Activated naive CD4-positive, alpha-beta T cell treated with anti-CD3 and anti-CD28 coated beads for 36 hours (primary cell): Measurements from ENCODE around the gene BZW1. TPM values are rescaled to one million over a fixed set of nuclear protein-coding genes. Genes with fewer than 3 reads are reported as not detected.
"Not testable (repeated sequence)": the region's sequence is repeated elsewhere in the genome, so short reads cannot be mapped to it uniquely, and the experiment has no call there.

ENCODE experiments used
- CTCF ChIA-PET: fragments of 350-600 bp; sonication (Branson Sonifier 250); formaldehyde crosslinking; loops from one replicate; lab custom pipeline; 2021; ENCODE audit warnings: antibody characterized with exemption; lab: Charles Lee
- DNase-seq: peaks from one replicate; pipeline ENCODE4 v3.0.0-alpha.2; 2020
- H3K27ac Mint-ChIP-seq: one replicate; pipeline ENCODE4 v1.8.0; 2021; ENCODE audit warnings: mild to moderate bottlenecking, mixed read lengths
- H3K27me3 Mint-ChIP-seq: one replicate; pipeline ENCODE4 v1.8.0; 2021; ENCODE audit warnings: low read depth, mixed read lengths
- H3K36me3 Mint-ChIP-seq: one replicate; pipeline ENCODE4 v1.8.0; 2021; ENCODE audit warnings: low read depth, mixed read lengths
- H3K4me1 Mint-ChIP-seq: one replicate; pipeline ENCODE4 v1.8.0; 2021; ENCODE audit warnings: low read depth, mixed read lengths
- H3K4me3 Mint-ChIP-seq: one replicate; pipeline ENCODE4 v1.8.0; 2021; ENCODE audit warnings: mild to moderate bottlenecking, moderate library complexity, mixed read lengths
- H3K9me3 Mint-ChIP-seq: one replicate; pipeline ENCODE4 v1.8.0; 2021; ENCODE audit warnings: mixed read lengths
- intact Hi-C: fragments of 100-400 bp; cut with micrococcal nuclease; formaldehyde crosslinking; loops from one replicate; pipeline ENCODE4 v1.15.1; 2023
- total RNA-seq, 2 experiments: library from RNA; stranded (reverse); gene quantifications; one replicate each; pipeline ENCODE4 v1.2.3, GENCODE V29; 2021

Gene BZW1
- total RNA-seq, 2 experiments from 2014 or later, result 423 to 442 TPM

DNA sequence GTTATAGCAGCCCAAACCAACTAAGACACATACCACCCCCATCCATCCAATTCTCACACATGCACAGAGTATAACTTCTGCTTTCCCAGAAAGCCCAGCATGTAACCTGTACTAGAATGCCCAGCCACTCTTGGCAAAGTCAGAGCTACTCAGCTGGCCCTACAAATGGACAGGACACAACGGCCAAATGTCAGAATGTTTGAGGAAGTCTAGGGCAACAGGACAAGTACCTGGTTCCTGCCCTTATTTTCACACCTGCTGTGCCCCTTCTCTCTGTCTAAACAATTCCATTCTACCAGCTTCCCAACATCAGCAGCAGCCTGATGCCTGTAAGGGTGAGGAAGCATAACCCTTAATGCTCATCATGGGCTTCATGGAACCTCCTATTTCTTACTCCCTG is 15.1 kb upstream of the BZW1 start:
- Mint-ChIP-seq H3K9me3 (peaks cover 2% of the 10 kb centered on the region), H3K27me3 (no peaks in the 10 kb centered on the region), H3K27ac (no peak overlapping the region), H3K4me1 (peaks cover 4% of the 10 kb centered on the region), H3K4me3 (no peak overlapping the region), H3K36me3 (no peaks in the 10 kb centered on the region)
- intact Hi-C loops, result no loop called here
- CTCF ChIA-PET, result interaction anchor here (1.3 kb wide), 1 partner anchor 84 kb away, joined by 3 read pairs; no protein-coding TSS in a partner anchor
- no peak for DNase-seq

DNA sequence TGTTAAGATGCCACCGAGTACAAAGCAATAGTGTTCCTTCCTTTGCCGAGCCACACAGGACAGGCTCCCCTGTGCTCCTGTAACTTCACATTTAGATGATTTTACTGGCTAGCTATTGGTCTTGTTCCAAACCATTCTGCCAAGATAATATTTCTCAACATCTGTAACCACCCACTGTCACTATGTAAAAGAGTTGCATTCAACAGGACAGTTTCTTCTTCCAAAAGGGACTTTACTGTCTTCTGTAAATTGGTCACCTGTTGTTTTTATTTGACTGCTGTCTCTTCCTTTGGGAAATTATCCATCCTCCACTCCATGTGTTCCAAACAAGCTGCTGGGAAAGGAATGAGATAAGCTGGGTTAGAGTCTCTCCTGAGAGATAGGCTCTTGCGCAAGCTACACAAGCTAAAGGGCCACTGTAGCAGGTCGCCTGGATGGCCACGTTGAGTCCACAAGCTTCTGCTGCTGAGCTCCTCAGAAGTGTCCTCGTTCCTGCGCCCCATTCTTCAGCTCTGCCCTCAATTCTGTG is 14.4 kb upstream of the BZW1 start:
- Mint-ChIP-seq H3K27me3 (no peaks in the 10 kb centered on the region), H3K27ac (no peak overlapping the region), H3K4me3 (no peak overlapping the region), H3K4me1 (peaks cover 4% of the 10 kb centered on the region), H3K36me3 (no peaks in the 10 kb centered on the region), H3K9me3 (peaks cover 5% of the 10 kb centered on the region)
- DNase-seq, result no peak
- intact Hi-C loops, result no loop called here
- CTCF ChIA-PET, result interaction anchor here (1.3 kb wide), 1 partner anchor 85 kb away, joined by 3 read pairs; no protein-coding TSS in a partner anchor

DNA sequence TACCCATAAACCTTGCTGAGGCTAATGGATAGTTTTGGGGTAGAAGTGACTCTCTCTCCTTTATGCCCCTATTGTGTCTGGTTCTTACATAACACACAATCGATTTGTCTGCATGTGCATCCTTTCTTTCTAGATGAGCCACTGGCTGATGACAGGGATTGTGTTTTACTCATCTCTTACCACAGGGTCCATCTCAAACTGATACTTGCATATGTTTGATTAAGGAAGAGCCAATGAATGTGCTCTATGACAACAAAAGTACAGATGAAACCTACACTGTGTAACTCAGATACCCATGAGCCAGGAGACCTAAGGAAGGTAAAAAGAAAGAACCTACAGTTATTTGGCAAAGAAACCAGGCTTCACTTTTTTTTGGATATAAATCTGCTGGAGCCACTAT is 13.2 kb upstream of the BZW1 start:
- intact Hi-C loops, result loop anchor here (1.0 kb wide), 2 partner anchors 13 to 85 kb away; partner anchors contain the start of gene BZW1
- H3K36me3 Mint-ChIP-seq, result no peaks in the 10 kb centered on the region
- H3K27ac Mint-ChIP-seq, result no peak overlapping the region
- CTCF ChIA-PET, result no interaction called here
- H3K9me3 Mint-ChIP-seq, result peaks cover 5% of the 10 kb centered on the region
- H3K4me1 Mint-ChIP-seq, result peaks cover 4% of the 10 kb centered on the region
- no peak for DNase-seq
- H3K27me3 Mint-ChIP-seq, result no peaks in the 10 kb centered on the region
- no peak overlapping the region for H3K4me3 Mint-ChIP-seq

DNA sequence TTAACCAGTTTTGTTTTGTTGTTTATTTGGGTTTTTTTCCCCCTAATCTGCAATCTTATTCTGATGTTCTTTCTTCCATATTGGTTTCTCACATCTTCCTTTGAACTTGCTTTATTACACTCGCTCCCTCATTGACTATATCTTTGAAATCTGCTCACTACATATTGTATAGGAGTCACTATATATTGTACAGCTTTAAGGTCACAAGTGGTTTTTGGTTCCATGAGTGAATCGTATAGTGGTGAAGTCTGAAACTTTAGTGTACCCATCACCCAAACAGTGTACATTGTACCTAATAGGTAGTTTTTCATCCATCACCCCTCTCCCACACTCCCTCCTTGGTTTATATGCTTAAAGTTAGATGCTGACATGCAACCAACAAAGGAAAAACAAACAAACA is 11.3 kb upstream of the BZW1 start:
- Mint-ChIP-seq H3K9me3 (peaks cover 5% of the 10 kb centered on the region), H3K27me3 (no peaks in the 10 kb centered on the region), H3K36me3 (no peaks in the 10 kb centered on the region), H3K27ac (no peak overlapping the region), H3K4me1 (peaks cover 4% of the 10 kb centered on the region), H3K4me3 (no peak overlapping the region)
- DNase-seq, result no peak
- CTCF ChIA-PET, result no interaction called here
- intact Hi-C loops, result no loop called here

DNA sequence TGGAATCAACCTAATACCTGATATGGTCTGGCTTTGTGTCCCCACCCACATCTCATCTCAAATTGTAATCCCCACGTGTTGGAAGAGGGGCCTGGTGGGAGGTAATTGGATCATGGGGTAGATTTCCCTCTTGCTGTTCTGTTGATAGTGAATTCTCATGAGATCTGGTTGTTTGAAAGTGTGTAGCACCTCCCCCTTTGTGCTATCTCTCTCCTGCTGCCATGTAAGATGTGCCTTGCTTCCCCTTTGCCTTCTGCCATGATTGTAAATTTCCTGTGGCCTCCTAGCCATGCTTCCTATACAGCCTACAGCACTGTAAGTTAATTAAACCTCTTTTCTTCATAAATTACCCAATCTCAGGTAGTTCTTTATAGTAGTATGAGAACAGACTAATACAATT is 10.3 kb upstream of the BZW1 start:
- H3K36me3 Mint-ChIP-seq, intact Hi-C loops, H3K9me3 Mint-ChIP-seq, H3K4me1 Mint-ChIP-seq, CTCF ChIA-PET, DNase-seq, H3K27ac Mint-ChIP-seq, H3K27me3 Mint-ChIP-seq, H3K4me3 Mint-ChIP-seq: not testable (repeated sequence)

DNA sequence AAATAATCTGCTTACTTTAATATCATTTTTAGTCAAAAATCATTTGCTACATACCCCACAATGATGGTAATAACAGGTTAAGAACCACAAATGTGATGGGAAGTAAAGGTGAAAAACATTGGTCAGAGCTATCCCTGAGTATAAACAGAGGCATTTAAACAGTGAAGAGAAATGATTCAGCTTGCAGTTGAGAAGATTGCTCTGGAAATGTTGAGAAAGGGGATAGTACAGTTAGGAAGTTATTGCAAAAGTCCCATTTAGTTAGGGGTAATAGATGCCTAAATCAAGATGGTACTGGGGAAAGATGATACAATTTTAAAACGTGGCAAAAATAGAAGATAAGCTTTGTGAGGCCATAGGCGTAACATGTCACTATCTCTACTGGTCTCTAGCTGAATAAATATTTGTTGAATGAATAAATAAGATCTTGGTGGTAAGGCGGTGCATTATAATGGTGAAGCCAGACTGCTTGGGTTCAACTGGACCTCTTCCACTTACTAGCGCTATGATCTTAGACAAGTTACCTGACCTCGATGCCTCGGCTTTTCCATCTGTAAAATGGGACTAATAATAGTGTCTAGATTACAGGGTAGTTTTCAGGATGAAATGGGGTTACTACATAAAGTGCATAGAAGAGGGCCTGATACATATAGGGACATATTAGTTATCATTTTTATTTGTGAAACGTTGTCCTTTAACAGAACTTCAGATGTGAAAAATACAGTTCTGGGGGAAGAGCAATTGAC is 2.0 kb upstream of the BZW1 start:
- no peak for DNase-seq
- H3K4me1 Mint-ChIP-seq, result peaks cover 27% of the 10 kb centered on the region
- CTCF ChIA-PET, result interaction anchor here (0.7 to 1.1 kb wide), 2 partner anchors 54 to 1224 kb away, joined by 3 to 4 read pairs; partner anchors contain the start of genes CLK1 and FZD7
- intact Hi-C loops, result loop anchor here (2.0 to 5.0 kb wide), 9 partner anchors 192 to 1468 kb away; partner anchors contain the start of genes CASP10, CFLAR, STRADB and TRAK2
- no peak overlapping the region for H3K27ac Mint-ChIP-seq
- peaks cover 21% of the 10 kb centered on the region for H3K36me3 Mint-ChIP-seq
- no peaks in the 10 kb centered on the region for H3K27me3 Mint-ChIP-seq
- H3K4me3 Mint-ChIP-seq, result no peak overlapping the region
- H3K9me3 Mint-ChIP-seq, result no peaks in the 10 kb centered on the region

DNA sequence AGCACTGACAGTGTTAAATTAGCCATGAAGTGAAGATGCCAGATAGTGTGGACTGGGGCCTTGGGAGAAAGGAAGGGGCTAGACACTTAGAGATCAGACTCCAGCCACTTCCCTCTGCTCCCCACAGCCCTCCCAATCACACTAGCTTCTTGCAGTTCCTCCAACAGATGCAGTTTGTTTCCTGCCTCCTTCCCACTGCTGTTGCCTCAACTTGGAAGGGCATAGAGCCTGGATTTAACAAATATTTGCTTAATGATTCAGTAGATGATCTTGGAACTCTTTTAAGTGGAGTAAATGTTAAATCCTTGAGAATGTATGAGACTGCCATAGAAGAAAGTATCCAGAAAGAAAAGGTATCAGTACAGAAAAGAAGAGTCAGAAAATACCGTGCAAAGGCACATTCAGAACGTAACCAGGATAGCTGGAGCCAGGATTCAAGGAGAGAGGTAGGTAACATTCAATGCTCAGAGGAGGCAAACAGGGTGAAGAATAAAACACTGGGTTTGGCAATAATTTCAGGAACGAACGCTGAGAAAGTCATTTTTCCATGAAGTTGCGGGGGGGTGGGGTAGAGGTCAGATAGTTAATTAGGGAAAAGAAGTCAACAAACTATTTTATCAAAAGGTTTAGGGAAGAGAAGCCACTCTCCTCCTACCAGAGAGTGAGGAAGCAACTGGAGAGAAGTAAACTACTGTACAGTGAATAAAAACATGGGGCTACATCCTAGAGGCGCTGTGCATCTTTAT is 1.3 kb upstream of the BZW1 start:
- H3K27ac Mint-ChIP-seq, result peak overlapping the region; percentile 98
- no peak for DNase-seq
- CTCF ChIA-PET, result interaction anchor here (0.7 to 1.1 kb wide), 4 partner anchors 42 to 1223 kb away, joined by 3 to 4 read pairs (median 4); partner anchors contain the start of genes CLK1 and FZD7
- peaks cover 35% of the 10 kb centered on the region for H3K4me1 Mint-ChIP-seq
- H3K36me3 Mint-ChIP-seq, result peaks cover 28% of the 10 kb centered on the region
- intact Hi-C loops, result loop anchor here (2.0 to 5.0 kb wide), 9 partner anchors 193 to 1467 kb away; partner anchors contain the start of genes CASP10, CFLAR, STRADB and TRAK2
- H3K9me3 Mint-ChIP-seq, result no peaks in the 10 kb centered on the region
- no peaks in the 10 kb centered on the region for H3K27me3 Mint-ChIP-seq
- peak overlapping the region; percentile 99 for H3K4me3 Mint-ChIP-seq

DNA sequence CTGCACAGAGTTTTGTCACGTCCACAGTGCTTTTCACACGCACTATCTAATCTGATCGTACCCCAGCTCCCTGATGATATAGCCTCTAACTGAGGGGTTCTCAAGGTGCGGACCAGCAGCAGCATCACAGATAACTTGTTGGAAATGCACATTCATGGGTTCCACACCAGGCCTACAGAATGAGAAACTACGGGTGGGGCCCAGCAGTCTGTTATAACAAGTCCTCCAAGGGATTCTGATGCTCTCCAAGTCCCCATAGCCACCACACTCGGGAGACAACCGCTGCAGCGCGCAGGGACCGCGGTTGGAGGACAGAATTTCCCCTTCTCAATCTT is 745 bp upstream of the BZW1 start:
- DNase-seq, result no peak
- intact Hi-C loops, result loop anchor here (1.0 to 5.0 kb wide), 17 partner anchors 13 to 1466 kb away; partner anchors contain the start of genes CASP10, CFLAR, CLK1 and HYCC2
- Mint-ChIP-seq H3K27me3 (no peaks in the 10 kb centered on the region), H3K27ac (peak overlapping the region; percentile 98), H3K36me3 (peaks cover 33% of the 10 kb centered on the region), H3K4me3 (peak overlapping the region; percentile 99), H3K4me1 (peaks cover 40% of the 10 kb centered on the region), H3K9me3 (no peaks in the 10 kb centered on the region)
- CTCF ChIA-PET, result interaction anchor here (1.0 kb wide), 2 partner anchors 42 to 98 kb away, joined by 3 to 4 read pairs; no protein-coding TSS in a partner anchor

DNA sequence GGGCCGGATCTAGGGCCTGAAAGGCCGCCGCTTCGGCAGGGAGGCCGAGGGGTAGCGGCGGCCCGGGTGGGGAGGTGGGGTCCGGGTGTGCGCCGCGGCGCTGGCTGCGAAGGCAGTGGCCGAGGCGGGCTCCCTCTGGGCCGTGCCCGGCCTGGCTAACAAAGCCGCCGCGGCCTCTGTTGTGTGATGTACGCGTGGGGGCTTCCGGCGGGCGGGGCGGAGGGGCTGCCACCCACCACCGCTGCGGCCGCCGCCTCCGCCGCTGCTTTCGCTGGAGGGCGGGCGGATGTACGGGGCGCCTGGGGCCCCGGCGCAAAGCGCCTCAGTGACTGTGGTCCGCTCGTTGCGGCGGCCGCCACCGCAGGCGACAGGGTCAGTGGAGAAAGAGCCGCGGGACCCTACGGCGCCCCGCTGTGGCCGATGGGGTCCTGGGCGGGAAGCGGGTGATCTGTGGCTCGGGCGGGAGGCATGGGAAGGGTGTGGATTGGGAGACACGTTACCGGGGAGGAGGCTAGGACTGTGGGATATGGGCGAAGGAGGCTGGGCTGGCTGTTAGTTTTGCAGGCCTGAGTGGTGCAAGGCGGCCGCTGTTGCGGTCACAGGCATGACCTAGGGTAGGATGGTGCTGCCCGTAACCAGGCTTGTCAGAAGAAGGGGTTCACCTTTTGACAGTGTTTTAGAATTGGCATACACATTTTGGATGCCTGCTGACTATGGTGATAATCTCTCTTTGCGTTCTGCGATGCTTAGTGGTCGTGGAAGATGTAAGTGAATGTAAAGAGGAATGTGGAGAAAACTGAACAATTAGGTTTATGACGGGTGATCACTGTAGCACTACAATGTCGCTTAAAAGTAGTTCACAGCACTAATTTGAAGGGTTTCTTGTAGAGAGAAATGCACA is 662 bp downstream of the BZW1 start:
- CTCF ChIA-PET, result interaction anchor here (0.6 to 0.8 kb wide), 2 partner anchors 109 to 224 kb away, joined by 3 read pairs; no protein-coding TSS in a partner anchor
- Mint-ChIP-seq H3K4me3 (peak overlapping the region; percentile 99), H3K27me3 (no peaks in the 10 kb centered on the region), H3K4me1 (peaks cover 51% of the 10 kb centered on the region), H3K9me3 (no peaks in the 10 kb centered on the region), H3K27ac (peak overlapping the region; percentile 100), H3K36me3 (peaks cover 47% of the 10 kb centered on the region)
- intact Hi-C loops, result loop anchor here (5.0 kb wide), 7 partner anchors 195 to 1465 kb away; partner anchors contain the start of genes CASP10, STRADB and TRAK2
- peak; percentile 61 for DNase-seq

DNA sequence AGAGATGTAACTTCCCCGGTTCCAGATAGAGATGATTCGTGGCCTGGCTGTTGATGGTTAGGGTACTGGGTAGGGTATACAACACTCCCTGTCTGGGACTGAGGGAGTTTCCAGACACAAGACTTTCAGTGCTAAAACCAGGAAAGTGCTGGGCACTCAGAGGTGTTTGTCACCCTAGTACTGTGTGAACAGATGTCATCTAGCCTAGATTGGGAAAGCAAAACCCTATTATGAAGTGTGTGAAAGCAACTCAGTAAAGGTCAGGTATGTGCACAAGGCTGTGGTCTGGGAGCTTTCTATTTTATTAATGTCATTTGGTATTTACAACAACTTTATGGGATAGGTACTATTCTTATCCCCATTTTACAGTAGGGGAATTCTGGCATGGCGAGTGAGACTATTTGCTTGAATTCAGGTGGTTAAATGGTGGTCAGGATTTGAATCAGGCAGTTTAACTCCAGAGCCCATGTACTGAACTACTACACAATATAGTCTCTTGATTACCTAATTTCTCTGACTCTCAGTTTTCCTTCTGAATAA is 2.6 kb downstream of the BZW1 start:
- H3K27me3 Mint-ChIP-seq, result no peaks in the 10 kb centered on the region
- H3K36me3 Mint-ChIP-seq, result peaks cover 65% of the 10 kb centered on the region
- H3K4me1 Mint-ChIP-seq, result peaks cover 56% of the 10 kb centered on the region
- H3K27ac Mint-ChIP-seq, result peak overlapping the region; percentile 100
- peak; percentile 74 for DNase-seq
- peak overlapping the region; percentile 75 for H3K4me3 Mint-ChIP-seq
- intact Hi-C loops, result loop anchor here (1.0 to 5.0 kb wide), 14 partner anchors 48 to 1463 kb away; partner anchors contain the start of genes CASP10, STRADB and TRAK2
- CTCF ChIA-PET, result interaction anchor here (0.5 to 2.8 kb wide), 6 partner anchors 34 to 418 kb away, joined by 3 to 17 read pairs (median 4); partner anchors contain the start of gene CFLAR
- no peaks in the 10 kb centered on the region for H3K9me3 Mint-ChIP-seq

DNA sequence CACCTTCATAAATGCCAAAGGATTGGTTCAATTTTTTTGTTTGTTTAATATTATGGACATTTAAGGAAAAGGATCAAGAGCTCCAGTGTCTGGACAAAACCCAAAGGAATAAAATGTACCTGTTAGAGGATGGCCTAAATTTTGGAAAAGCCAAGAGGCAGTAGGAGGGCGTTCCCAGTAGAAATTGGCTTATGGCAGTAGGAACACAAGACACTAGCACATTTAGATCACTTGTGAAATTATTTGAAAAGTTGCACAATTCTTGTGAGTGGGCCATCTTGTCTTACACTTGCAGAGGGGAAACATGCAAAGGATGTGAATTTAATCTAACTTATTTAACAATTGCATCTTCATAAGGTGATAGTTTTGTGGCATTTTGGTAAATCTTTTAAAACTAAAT is 3.2 kb downstream of the BZW1 start:
- Mint-ChIP-seq H3K4me3 (peak overlapping the region; percentile 75), H3K27me3 (no peaks in the 10 kb centered on the region), H3K36me3 (peaks cover 69% of the 10 kb centered on the region), H3K9me3 (no peaks in the 10 kb centered on the region), H3K27ac (peak overlapping the region; percentile 100), H3K4me1 (peaks cover 54% of the 10 kb centered on the region)
- no peak for DNase-seq
- intact Hi-C loops, result loop anchor here (1.0 to 5.0 kb wide), 14 partner anchors 47 to 1462 kb away; partner anchors contain the start of genes CASP10, STRADB and TRAK2
- CTCF ChIA-PET, result interaction anchor here (1.3 to 2.8 kb wide), 3 partner anchors 34 to 102 kb away, joined by 3 to 17 read pairs (median 8); no protein-coding TSS in a partner anchor
